AG04449 (cell line): ENCODE data around the gene ITGB6.

Experiments
- CTCF ChIA-PET: fragments of 350-600 bp; formaldehyde crosslinking; extraction: SDS; loops from one replicate; lab custom pipeline; 2021; ENCODE audit warnings: antibody characterized with exemption; lab: Yijun Ruan, JAX
- POLR2A ChIA-PET: fragments of 400-600, 350-600 bp; formaldehyde crosslinking; extraction: SDS; loops from one replicate; lab custom pipeline; 2020; ENCODE audit warnings: antibody characterized with exemption, inconsistent platforms; lab: Yijun Ruan, JAX
- DNase-seq: peaks from one replicate; pipeline ENCODE4 v3.0.0-alpha.2; 2010; ENCODE audit warnings: low read depth, low spot score
- H3K4me3 ChIP-seq: 2 replicates; pipeline ENCODE4 v1.5.1; 2011; ENCODE audit warnings: low read depth, mild to moderate bottlenecking, control low read depth, low read length
- CTCF ChIP-seq: IDR thresholded peaks from one replicate; pipeline ENCODE4 v1.5.1; 2011; ENCODE audit warnings: mild to moderate bottlenecking, moderate library complexity, low read length, control low read depth, inconsistent platforms; ENCODE audit not compliant: insufficient read depth; ENCODE audit errors: missing control alignments

ITGB6 gene

GRCh38 chr2:160109939-160110673, 90.0 kb downstream of the ITGB6 start:
- peak; percentile 67 for TF ChIP-seq CTCF
- DNase-seq = peak; percentile 31
- ChIA-PET CTCF (interaction anchor here (0.6 to 4.7 kb wide), 60 partner anchors 10 to 953 kb away, joined by 3 to 68 read pairs (median 5); partner anchors contain the start of gene ITGB6), POLR2A (interaction anchor here (1.0 kb wide), 1 partner anchor 160 kb away, joined by 3 read pairs; no protein-coding TSS in a partner anchor)
- no peak overlapping the region for H3K4me3 ChIP-seq

GRCh38 chr2:160109243-160109642, 90.8 kb downstream of the ITGB6 start:
- POLR2A ChIA-PET = no interaction called here
- CTCF ChIA-PET = interaction anchor here (0.7 to 4.7 kb wide), 43 partner anchors 9 to 954 kb away, joined by 3 to 68 read pairs (median 7); partner anchors contain the start of gene ITGB6
- DNase-seq = no peak
- H3K4me3 ChIP-seq = no peak overlapping the region
- TF ChIP-seq CTCF = no peak

GRCh38 chr2:160108646-160109045, 91.4 kb downstream of the ITGB6 start:
- TF ChIP-seq CTCF = no peak
- DNase-seq = no peak
- ChIA-PET CTCF (interaction anchor here (1.2 to 4.7 kb wide), 21 partner anchors 8 to 954 kb away, joined by 3 to 68 read pairs (median 12); no protein-coding TSS in a partner anchor), POLR2A (no interaction called here)
- H3K4me3 ChIP-seq = no peak overlapping the region

- TF ChIP-seq CTCF = no peak
- CTCF ChIA-PET = interaction anchor here (0.7 to 2.9 kb wide), 4 partner anchors 219 to 958 kb away, joined by 3 to 10 read pairs (median 4); no protein-coding TSS in a partner anchor
- DNase-seq = no peak
- POLR2A ChIA-PET = no interaction called here
- H3K4me3 ChIP-seq = no peak overlapping the region
Observed at GRCh38 chr2:160105366-160105765, 94.7 kb downstream of the ITGB6 start.

GRCh38 chr2:160104115-160104514, 96.0 kb downstream of the ITGB6 start:
- TF ChIP-seq CTCF = no peak
- POLR2A ChIA-PET = no interaction called here
- no peak overlapping the region for H3K4me3 ChIP-seq
- CTCF ChIA-PET = interaction anchor here (0.6 to 2.9 kb wide), 3 partner anchors 326 to 901 kb away, joined by 3 to 10 read pairs (median 4); no protein-coding TSS in a partner anchor
- no peak for DNase-seq

GRCh38 chr2:160097326-160097725, 102.7 kb downstream of the ITGB6 start:
- no peak overlapping the region for H3K4me3 ChIP-seq
- CTCF ChIA-PET = interaction anchor here (0.9 to 2.6 kb wide), 5 partner anchors 10 to 966 kb away, joined by 3 to 21 read pairs (median 5); no protein-coding TSS in a partner anchor
- no peak for TF ChIP-seq CTCF
- POLR2A ChIA-PET = interaction anchor here (0.7 kb wide), 1 partner anchor 603 kb away, joined by 3 read pairs; no protein-coding TSS in a partner anchor
- no peak for DNase-seq
